ENCODE measurements around the gene SPSB3.

Gene SPSB3

DNA sequence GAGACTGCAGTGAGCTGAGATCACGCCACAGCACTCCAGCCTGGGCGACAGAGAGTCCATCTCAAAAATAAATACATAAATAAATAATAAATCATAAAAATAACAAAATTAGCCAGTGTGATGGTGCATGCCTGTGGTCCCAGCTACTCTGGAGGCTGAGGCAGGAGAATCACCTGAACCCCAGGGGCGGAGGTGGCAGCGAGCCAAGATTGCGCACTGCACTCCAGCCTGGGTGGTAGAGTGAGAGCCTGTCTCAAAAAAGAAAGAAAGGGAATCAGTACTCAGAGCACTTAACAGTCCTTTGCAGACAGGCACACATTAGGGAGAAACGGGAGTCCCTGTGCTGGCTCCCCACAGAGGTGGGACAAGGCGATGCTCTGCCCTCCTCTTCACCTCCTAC lies 51.3 kb downstream of the SPSB3 start:
- H3K27ac ChIP-seq: no peak overlapping the region
- ChIA-PET CTCF (no interaction called here), POLR2A (ENCODE audit: low non-redundant PET) (no interaction called here)
- TF ChIP-seq, protein P1, sequence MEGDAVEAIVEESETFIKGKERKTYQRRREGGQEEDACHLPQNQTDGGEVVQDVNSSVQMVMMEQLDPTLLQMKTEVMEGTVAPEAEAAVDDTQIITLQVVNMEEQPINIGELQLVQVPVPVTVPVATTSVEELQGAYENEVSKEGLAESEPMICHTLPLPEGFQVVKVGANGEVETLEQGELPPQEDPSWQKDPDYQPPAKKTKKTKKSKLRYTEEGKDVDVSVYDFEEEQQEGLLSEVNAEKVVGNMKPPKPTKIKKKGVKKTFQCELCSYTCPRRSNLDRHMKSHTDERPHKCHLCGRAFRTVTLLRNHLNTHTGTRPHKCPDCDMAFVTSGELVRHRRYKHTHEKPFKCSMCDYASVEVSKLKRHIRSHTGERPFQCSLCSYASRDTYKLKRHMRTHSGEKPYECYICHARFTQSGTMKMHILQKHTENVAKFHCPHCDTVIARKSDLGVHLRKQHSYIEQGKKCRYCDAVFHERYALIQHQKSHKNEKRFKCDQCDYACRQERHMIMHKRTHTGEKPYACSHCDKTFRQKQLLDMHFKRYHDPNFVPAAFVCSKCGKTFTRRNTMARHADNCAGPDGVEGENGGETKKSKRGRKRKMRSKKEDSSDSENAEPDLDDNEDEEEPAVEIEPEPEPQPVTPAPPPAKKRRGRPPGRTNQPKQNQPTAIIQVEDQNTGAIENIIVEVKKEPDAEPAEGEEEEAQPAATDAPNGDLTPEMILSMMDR (conservative IDR thresholded peaks at IDR 0.05; ENCODE audit: low read depth): no peak
- no peak for DNase-seq (ENCODE audit: low spot score)

DNA sequence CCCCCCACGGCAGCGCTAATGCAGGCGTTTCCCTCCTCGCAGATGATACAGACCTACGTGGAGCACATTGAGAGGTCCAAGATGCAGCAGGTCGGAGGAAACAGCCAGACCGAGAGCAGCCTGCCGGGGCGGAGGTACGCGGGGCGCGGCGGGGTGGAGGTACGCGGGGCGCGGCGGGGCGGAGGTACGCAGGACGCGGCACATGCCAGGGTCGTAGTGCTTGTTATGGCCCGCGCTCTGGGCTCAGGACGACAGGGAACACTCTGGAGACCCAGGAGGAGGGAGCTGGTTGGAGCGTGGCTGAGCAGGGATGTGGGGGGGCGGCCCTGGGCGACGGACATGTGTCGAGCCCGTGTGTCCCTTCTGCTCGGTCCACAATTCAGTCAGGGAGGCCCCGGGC lies 52.9 kb downstream of the SPSB3 start:
- no peak overlapping the region for H3K27ac ChIP-seq
- ChIA-PET CTCF (no interaction called here), POLR2A (ENCODE audit: low non-redundant PET) (no interaction called here)
- TF ChIP-seq, protein P1 (conservative IDR thresholded peaks at IDR 0.05; ENCODE audit: low read depth): no peak
- DNase-seq (ENCODE audit: low spot score): no peak

DNA sequence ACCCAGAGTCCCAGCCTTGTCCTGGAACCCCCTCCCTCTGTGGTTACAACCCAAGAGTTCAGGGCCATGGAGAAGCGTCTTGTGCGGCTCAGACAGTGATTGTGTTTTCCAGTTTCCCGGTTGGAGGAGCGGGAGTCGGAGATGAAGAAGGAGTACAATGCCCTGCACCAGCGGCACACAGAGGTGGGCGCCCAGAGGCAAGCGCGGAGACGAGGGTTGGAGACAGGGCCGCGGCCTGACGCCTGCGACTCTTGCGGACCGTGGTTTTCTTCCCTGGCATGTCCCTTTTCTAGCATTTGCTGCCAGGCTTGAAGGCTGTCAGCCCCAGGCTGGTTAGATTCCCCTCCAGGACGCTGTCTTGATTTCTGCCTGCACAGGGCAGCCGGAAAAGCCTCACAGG lies 53.3 kb downstream of the SPSB3 start:
- H3K27ac ChIP-seq: no peak overlapping the region
- no peak for DNase-seq (ENCODE audit: low spot score)
- ChIA-PET CTCF (no interaction called here), POLR2A (ENCODE audit: low non-redundant PET) (no interaction called here)
- TF ChIP-seq, protein P1 (conservative IDR thresholded peaks at IDR 0.05; ENCODE audit: low read depth): no peak

DNA sequence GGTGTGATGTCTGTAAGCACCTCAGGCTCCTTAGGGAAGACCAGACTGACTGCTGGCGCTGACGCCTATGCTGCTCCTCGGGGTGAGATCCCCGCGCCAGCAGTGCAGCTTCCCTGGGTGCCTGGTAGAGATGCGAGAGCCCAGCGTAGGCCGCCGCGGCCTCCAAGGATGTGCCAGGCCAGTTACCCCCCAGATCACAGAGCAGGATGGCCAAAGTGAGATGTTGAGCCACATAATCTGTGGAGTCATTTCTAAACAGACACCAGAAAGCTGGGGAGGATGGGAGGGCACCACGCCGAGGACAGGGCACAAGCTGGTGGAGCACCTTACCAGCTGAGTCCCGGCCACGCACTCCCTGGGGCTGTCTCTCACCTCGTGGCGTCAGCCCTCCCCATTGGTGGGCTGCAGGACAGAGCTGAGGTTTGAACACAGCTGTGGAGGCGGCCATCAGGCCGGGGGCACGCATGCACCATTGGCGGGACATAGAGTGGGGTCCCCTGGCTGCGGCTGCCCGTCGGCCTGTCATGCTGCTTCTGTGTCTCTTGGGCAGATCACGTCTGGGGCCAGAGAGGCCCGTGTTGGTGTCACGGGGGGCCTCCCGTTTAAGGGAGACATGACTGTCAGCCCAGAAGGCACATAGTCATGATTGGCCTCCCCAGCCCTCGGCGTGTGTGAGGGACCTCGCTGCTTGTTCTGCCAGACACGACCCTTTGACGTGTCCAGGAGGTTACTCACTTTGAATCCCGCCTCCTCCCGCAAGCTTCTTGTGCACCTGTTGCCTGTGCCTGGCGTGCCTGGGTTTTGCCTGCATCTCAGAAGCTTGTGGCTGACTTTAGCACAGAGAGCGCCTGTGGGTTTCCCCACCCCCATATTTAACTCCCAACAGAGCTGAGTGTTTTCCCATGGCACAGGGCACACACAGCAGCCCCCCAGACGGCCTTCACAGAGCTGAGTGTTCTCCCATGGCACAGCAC lies 54.4 kb downstream of the SPSB3 start:
- H3K27ac ChIP-seq: no peak overlapping the region
- TF ChIP-seq, protein P1 (conservative IDR thresholded peaks at IDR 0.05; ENCODE audit: low read depth): no peak
- no peak for DNase-seq (ENCODE audit: low spot score)
- POLR2A ChIA-PET (ENCODE audit: low non-redundant PET): no interaction called here
- CTCF ChIA-PET: interaction anchor here (0.6 kb wide), 1 partner anchor 26 kb away, joined by 4 read pairs; no protein-coding TSS in a partner anchor
